GM19468 (cell line): Measurements from ENCODE around the gene ANKRD9.

ENCODE experiments used
- ATAC-seq: cut with Tn5 transposase; IDR thresholded peaks from one replicate; pipeline ENCODE4 v1.9.1; 2021; ENCODE audit warnings: mild to moderate bottlenecking, moderate library complexity, moderate number of reproducible peaks; ENCODE audit not compliant: unreplicated experiment; ENCODE audit errors: extremely low read depth

The ANKRD9 gene

GRCh38 chr14:102513899-102514772 is 4.6 kb upstream of the ANKRD9 start:
- ATAC-seq = no peak

GRCh38 chr14:102512793-102513300 is 3.3 kb upstream of the ANKRD9 start:
- no peak for ATAC-seq

DNA sequence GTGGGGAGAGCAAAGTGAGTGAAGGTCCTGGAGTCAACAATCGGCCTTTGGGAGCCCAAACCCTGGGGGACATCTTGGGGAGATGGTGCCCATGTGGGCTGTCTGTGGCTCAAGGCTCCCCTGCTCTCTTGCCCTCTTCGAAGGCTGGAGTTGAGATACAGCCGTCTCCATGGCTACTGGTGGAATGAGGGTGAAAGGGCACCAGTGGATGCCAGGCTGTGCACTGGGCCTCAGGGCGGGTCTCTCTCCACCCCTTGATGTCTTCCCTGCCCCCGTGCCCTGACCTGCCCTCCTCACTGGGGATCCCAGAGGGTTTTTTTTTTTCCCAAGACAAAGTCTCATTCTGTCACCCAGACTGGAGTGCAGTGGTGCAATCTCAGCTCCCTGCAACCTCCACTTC is 2.0 kb upstream of the ANKRD9 start:
- ATAC-seq = no peak

DNA sequence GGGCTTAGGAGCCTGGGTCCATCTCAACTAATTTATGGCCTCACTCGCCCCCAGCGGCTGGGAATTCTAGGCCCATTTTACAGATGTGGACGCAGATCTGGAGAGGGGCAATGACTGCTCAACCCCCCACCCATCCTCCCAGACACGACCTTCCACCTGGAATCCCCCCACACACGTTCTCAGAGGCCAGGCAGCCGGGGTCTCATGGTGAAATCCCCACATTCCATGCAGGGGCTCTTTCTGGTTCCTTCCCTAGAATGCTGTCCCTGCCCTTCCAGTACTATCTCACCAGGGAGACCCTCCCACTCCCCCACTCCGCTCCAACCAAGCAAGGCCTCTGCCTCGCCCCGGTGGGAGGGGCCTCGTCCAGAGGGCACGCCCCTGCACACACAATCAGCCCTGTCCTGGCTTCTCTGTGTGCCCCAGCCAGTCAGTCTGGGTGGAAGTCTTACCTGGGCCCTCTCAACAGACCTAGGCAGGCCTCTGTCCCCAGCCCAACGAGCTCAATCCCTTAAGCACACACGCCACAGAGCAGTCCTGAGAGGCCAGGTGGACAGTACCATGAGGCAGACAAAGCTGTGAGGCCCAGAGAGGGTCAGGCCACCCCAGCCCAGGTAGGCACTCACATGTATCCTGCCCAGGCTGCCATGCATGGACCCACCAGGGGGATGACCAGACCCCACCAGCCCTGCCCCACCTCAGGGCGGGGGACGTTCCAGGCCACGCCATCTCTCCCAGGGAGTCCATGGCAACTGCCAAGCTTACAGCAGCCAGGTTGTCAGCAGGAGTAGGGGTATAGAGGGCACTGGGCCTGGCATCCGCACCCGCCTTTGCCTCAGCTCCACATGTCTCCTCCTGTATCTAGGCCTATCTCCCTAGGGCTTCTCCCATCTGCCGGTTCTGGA is 1.3 kb upstream of the ANKRD9 start:
- ATAC-seq = no peak

DNA sequence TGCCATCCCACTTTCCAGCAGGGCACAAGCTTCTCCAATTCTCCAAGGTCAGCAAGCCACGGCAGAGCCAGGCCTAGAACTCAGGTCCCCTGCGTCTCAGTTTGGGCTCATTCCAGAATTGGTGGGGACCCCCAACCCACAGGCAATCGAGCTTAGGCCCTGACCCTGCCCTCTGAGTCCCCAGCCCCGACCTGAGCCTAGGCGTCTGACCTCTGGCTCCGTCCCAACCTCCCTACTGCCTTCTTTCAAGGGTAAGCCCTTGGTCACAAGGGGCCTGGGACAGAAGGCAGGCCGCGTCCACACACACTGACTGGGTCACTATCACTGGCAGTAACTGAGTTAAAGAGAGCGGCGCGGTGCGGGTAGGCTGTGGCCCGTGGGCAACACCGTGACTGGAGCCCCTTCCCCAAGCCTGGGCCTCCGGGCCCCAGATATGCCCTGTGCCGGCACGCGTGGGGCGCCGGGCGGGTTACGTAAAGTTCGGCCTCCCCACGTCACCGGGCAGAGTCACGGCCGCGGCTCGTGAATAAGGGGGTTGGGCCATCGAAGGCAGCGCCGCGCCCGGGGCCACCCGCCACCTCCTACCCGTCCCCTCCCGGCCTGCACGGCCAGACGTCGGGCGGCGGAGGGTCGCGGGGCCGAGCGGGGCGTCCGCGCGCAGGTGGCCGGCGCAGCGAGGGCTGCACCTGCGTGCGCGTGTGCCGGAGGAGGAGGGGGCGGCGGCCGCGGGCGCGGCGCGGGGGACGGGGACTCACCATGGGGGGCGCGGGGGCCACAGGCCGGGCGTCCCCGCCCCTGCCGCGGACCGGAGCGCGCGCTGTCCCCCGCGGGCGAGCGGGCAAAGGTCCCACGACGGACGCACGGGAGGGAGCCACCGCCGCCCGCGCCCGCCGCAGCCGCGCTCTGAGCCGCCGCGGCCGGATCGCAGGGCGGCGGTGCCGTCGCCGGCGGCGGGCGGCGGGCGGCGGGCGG is 516 bp downstream of the ANKRD9 start:
- ATAC-seq = no peak

DNA sequence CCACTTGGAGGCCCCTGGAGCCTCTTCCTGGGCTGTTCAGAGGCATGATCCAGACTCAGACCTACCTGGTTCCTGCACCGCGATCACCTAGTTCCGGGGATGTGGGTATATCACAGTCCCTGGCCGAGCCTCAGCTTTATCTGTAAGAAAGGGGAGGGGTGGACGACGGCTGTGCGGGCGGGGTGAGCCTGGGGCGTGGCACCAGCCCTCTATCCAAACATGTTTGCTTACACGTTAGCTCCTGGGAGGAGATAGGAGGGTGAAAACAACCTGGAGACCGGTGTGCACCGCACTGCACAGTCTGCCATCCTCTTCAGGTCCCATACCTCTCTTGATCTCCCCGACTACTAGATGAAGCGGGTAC is 1.2 kb downstream of the ANKRD9 start:
- ATAC-seq = no peak

GRCh38 chr14:102507857-102508312 is 1.7 kb downstream of the ANKRD9 start:
- ATAC-seq = no peak

- no peak for ATAC-seq
Observed at GRCh38 chr14:102507081-102507856, 2.3 kb downstream of the ANKRD9 start.

GRCh38 chr14:102506626-102506925 is 3.0 kb downstream of the ANKRD9 start:
- no peak for ATAC-seq

DNA sequence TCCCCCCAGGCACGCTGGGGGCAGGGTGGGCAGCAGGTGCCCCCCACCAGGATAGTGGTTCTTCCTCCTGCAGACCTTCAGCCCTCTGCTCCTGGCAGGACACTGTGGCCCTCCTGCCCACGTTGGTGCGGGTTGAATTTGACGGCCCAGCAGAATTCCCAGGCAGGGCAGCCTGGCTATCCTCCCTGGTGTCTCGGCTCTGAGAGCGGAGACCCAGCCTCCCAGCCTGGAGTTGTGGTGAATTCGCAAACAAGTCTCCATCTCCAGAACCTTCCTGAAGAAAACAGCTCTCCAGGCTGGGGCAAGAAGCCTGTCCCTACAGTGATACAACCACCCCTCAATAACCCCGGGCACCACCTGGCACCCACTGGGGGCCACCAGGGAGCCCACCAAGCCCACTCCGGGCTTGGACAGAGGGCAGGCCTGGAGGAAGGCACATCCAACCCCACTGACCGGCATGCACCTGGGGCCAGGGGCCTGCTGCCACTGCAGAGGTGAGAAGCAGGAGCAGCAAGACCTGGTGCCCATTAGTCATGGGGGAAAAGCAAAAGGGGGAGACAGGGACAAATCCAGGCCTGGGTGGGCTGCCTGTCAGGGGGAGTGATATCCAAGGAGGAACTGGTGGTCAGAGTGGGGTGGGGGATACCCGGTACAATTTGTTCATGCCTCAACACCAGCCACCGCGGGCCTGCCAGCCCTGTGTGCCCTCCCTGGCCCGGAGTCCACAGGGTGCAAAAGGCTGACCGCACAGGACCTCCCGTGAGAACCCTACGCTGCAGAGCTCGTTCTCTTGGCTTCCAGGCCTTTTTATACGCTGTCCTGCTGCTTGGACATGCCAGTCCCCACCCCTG is 3.6 kb downstream of the ANKRD9 start:
- no peak for ATAC-seq

DNA sequence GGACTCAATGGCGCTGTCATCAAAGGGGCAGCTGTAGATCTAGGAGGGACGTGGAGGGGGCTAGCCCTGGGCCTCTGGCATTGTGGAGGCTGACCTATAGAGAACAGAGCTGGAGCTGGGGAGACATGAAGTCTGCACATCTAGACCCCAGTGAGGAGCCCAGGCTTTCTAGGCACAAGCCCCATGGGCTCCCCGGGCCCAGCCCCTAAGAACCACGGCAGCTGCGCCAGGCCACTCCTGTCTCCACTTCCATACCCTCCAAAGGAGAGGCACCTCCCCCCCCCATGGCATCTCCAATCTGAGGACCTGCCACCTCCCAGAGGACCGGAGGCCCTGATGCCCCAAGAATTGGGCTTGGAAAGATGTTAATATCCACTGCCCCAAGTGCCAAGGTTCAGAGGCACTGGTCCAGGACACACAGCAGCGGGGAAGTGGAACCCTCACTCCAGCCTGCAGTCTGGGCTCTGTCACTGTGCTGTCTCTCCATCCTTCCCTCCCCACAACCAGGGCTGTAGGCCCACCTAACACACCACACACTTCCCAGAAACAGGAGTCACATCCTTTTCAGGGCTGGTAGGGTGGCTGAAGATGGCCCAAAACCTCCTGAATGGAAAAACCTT is 4.5 kb downstream of the ANKRD9 start:
- no peak for ATAC-seq

GRCh38 chr14:102504328-102504999 is 5.1 kb downstream of the ANKRD9 start:
- ATAC-seq = no peak

- no peak for ATAC-seq
Observed at GRCh38 chr14:102503641-102504327, 5.8 kb downstream of the ANKRD9 start.

GRCh38 chr14:102502571-102502970 is 7.0 kb downstream of the ANKRD9 start:
- no peak for ATAC-seq

GRCh38 chr14:102501751-102502315 is 7.7 kb downstream of the ANKRD9 start:
- ATAC-seq = no peak

- no peak for ATAC-seq
Observed at GRCh38 chr14:102500713-102501112, 8.9 kb downstream of the ANKRD9 start.
